GM19099 (cell line): ENCODE measurements around the gene LCE1B.

Source experiments
- POLR2A ChIP-seq: IDR thresholded peaks from 3 replicates; pipeline ENCODE4 v1.6.1; 2011; ENCODE audit warnings: low read depth; ENCODE audit not compliant: insufficient read length; ENCODE audit errors: extremely low read depth

LCE1B gene

GRCh38 chr1:152827173-152827572, 15.4 kb downstream of the LCE1B start, which contains the start of gene LCE1A:
TSS of gene LCE1A (plus strand) at chr1:152827473. CDS start at chr1:152827473, 0 bp downstream.
- no peak for TF ChIP-seq POLR2A

- no peak for TF ChIP-seq POLR2A
These were observed 25.1 kb downstream of the LCE1B start for GRCh38 chr1:152836870-152837269.

- TF ChIP-seq POLR2A: no peak
These were observed 30.8 kb downstream of the LCE1B start, which contains the start of gene LCE6A for GRCh38 chr1:152842556-152842955. TSS of gene LCE6A (plus strand) at chr1:152842856. CDS start at chr1:152843521, 665 bp downstream.

- no peak for TF ChIP-seq POLR2A
These were observed 43.9 kb downstream of the LCE1B start for GRCh38 chr1:152855661-152856060.

DNA sequence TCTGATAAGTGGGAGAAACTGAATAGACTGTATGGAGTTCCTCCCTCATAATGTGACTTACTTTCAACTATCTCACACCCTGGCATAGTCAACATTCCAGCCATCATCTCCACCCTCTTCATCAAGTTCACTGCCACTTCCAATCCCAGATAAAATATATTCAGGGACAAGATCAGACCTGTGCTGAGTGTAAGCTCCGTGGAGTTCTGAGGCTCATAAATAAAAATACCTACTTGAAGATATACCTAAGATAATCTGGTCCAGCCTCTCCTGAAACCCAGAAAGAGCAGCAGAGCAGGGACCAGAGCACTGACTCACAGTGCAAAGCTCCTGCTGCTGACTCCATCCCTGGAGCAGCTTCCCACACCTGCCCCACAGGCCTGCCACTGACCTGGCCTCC, 46.3 kb downstream of the LCE1B start:
- TF ChIP-seq POLR2A: no peak

DNA sequence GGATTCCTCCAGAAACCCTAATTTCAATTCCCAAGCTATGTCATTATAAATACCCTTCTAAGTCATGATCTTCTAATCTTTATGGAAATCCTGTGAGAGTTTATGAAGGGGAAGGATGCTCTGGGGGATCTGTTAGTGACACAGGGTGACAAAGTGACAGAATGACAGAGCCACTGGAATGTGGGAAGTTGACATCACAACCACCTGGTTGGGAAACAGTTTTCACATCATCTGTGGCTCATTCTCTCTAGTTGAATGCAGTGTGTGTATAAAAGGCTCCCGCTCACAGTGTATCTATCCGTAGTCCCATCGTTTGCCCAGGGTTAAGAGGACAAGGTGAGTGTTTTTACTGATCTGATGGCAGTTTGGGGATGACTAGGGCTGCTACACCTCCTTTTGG, 47.9 kb downstream of the LCE1B start, which contains the start of gene LCE7A:
TSS of gene LCE7A (plus strand) at position 301 of the 400 bp plus-strand sequence. CDS start 702 bp downstream, outside the sequence.
- no peak for TF ChIP-seq POLR2A

GRCh38 chr1:152860129-152860528, 48.4 kb downstream of the LCE1B start:
- TF ChIP-seq POLR2A: no peak

DNA sequence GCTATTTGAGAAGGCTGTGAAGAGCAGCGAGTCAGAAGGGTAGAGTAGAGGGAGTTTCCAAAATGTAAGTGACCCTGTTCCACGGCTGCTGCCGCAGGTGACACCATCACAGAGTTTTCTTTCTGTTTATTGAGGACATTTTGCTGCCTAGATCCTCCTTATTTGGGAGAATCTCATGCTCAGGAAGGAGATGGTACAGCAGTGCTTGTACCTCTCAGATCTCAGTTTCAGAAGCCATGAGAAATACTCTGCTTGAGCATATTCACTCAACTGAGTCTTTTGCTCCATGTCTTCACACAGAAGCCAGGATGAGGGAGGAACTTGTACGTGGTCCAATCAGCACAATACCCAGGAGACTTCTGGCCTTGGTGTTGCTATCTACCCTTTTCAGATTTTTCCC, 49.6 kb downstream of the LCE1B start:
- no peak for TF ChIP-seq POLR2A
